GM19328 (cell line): ENCODE measurements around the gene MAML2.

ENCODE experiments used
- ATAC-seq: cut with Tn5 transposase; IDR thresholded peaks from one replicate; pipeline ENCODE4 v1.9.1; 2021; ENCODE audit warnings: mild to moderate bottlenecking, moderate library complexity; ENCODE audit not compliant: unreplicated experiment

MAML2 gene

GRCh38 chr11:96318850-96319249, 24.1 kb downstream of the MAML2 start:
- ATAC-seq: no peak

GRCh38 chr11:96318399-96318798, 24.6 kb downstream of the MAML2 start:
- no peak for ATAC-seq

GRCh38 chr11:96317985-96318384, 25.0 kb downstream of the MAML2 start:
- ATAC-seq: no peak

GRCh38 chr11:96317571-96317970, 25.4 kb downstream of the MAML2 start:
- no peak for ATAC-seq

DNA sequence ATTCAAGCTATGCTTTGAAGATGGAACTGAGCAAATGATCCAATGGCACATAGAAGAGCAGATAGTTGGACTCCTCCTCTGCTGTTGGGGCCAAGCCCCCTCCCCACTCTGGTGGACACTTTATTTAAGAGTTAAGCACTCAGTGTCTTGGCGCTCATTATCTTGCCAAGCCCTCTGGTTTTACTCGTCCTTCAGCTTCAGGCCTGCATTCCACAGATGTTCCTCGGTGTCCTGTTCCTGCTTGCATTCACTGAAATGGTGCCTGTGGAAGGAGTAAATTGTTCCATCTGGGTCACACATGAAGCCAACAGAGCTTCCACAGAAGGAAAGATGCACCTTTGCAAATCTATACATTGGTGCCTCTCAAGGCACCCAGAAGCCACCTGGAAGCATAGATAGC, 26.1 kb downstream of the MAML2 start:
- ATAC-seq: no peak

GRCh38 chr11:96315476-96315875, 27.5 kb downstream of the MAML2 start:
- no peak for ATAC-seq

GRCh38 chr11:96314326-96315020, 28.5 kb downstream of the MAML2 start:
- no peak for ATAC-seq

- no peak for ATAC-seq
Measured at GRCh38 chr11:96313163-96313562, 29.8 kb downstream of the MAML2 start.

- ATAC-seq: no peak
Measured at GRCh38 chr11:96311120-96311568, 31.9 kb downstream of the MAML2 start.

DNA sequence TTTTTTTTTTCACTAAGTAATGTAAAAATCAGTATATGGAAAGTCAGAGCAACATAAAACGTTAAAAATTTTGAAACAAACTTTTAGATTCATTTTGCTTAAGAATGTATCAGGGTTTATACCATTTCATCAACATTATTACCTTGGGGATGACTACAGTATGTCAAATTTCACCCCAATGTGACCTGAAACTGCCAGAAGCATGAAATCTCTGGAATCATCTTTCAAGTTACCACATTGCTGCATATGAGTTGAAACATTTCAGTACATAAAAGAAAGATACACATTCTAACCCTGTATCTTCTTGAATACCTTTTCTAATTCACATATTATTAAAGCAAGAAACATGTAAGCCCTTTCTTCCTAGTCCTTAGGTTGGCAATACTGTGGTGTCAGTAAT, 32.8 kb downstream of the MAML2 start:
- ATAC-seq: no peak

- no peak for ATAC-seq
Measured at GRCh38 chr11:96309643-96310017, 33.4 kb downstream of the MAML2 start.

- no peak for ATAC-seq
Measured at GRCh38 chr11:96309016-96309642, 33.9 kb downstream of the MAML2 start.

DNA sequence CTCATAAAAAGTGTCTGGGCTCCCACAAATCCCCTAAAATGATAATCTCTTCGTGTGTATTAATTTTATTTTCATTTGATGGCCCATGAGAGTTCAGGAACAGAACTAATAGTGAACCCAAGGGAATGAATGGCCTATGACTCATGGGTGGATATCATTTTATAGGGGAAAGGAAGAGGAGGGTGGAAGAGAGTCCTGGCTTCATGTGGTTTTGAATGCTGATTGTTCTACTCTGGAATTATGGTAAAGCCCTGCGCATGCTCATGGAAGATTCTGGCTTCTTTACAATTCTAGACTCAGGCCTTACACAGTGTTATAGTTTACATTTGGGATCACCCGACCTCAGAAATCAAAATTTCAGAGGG, 35.2 kb downstream of the MAML2 start:
- no peak for ATAC-seq

- ATAC-seq: no peak
Measured at GRCh38 chr11:96306933-96307775, 35.8 kb downstream of the MAML2 start.

GRCh38 chr11:96306600-96306932, 36.4 kb downstream of the MAML2 start:
- ATAC-seq: no peak

GRCh38 chr11:96306071-96306470, 36.9 kb downstream of the MAML2 start:
- no peak for ATAC-seq

DNA sequence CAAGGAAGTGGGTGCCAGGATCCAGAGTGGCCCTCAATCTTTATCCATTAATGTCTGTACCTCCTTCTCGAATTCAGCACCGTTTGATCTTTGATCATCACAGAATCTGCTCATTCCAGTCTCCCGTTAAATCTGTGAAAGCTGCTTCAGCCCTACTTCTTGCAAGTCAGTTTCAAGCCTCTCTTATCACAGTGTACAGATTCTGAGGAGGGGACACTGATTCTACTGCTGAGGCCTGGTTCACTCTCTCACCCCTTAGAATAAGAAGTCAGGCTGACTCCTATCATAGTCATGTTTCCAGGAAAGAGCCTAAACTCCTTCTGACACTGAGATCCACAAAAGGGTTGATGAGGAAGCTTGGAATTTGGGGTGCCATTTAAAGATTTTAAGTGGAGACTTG, 39.0 kb downstream of the MAML2 start:
- ATAC-seq: no peak

- ATAC-seq: no peak
Measured at GRCh38 chr11:96303064-96303463, 39.9 kb downstream of the MAML2 start.

- no peak for ATAC-seq
Measured at GRCh38 chr11:96301818-96302217, 41.2 kb downstream of the MAML2 start.

GRCh38 chr11:96299155-96299888, 43.7 kb downstream of the MAML2 start:
- no peak for ATAC-seq

DNA sequence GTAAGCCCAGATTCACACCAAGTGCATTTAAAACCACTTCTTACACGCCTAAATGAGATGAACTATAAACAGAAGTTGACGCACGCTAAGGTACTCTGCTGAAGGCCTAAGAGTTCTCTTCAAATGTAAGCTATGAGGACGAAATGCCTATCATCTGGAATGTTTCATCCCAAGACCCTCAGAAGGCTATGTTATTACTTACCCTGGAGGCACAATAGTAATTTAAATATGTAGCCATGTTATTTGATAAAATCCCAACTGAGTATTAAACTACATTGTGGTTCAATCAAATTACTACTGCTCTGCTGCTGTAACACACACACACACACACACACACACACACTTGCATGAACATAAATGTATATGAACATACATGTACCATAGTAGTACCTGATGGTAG, 47.6 kb downstream of the MAML2 start:
- ATAC-seq: no peak
